Daoy (cell line): ENCODE data around the gene GALNT2. TPM values are rescaled to one million over a fixed set of nuclear protein-coding genes. Genes with fewer than 3 reads are reported as not detected.
A peak's percentile ranks its signal among the peaks of the same experiment; 100 is the strongest.

Experiments used
- DNase-seq: peaks from one replicate; pipeline ENCODE4 v3.0.0-alpha.2; 2015; ENCODE audit warnings: low read depth
- total RNA-seq: library from RNA; depleted of rRNA; stranded (reverse); fragments of >200 nt; shearing (Covaris generic); gene quantifications from 2 replicates; pipeline ENCODE4 v1.2.3, GENCODE V29; 2014

The GALNT2 gene
- total RNA-seq, 1 experiment from 2014 or later = 63.1 TPM

- DNase-seq = no peak
These were observed 143.4 kb downstream of the GALNT2 start for GRCh38 chr1:230210326-230210980.

DNA sequence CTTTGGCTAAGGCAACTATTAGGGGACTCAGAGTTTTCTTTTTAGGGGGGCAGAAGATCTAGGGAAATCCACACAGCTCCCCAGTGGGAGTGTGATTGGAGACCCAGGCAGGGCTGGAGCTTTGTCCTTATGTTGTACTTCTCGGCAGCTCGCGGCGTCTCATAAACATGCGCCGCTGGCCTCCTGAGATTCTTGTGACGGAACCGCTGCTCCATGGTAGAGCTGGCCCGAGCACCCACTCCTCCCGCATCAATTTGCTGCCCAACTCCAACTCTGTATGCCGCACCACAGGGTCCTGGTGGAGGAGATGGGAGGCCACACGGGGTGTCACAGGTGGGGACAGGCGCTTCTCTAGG, 143.9 kb downstream of the GALNT2 start:
- DNase-seq = no peak

DNA sequence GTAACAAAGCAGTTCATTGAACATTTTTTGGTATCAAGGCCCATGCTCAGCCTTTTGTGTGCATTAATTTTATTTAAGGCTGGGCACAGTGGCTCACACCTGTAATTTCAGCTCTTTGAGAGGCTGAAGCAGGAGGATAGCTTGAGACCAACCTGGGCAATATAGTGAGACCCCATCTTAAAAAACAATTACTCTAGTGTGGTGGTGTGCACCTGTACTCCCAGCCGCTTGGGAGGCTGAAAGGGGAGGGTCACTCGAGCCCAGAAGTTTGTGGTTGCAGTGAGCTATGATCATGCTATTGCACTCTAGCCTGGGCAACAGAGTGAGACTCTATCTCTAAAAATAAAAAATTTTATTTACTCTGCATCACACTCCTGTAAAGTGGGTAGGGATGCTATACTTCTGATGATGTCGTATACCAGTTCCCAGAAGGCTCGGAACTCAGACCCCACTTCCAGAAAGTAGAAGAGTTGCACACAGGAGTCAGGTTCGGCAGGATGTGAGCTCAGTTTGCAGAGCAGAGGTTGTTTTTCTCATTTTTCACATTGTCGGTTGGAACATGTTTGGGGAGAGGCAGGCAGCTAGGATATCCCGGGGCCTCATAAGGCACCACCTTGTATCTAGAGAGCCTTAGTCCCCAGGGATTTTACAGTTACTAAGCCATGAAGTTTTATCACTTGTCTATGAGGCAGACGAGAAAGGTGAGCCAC, 144.6 kb downstream of the GALNT2 start:
- DNase-seq = no peak

DNA sequence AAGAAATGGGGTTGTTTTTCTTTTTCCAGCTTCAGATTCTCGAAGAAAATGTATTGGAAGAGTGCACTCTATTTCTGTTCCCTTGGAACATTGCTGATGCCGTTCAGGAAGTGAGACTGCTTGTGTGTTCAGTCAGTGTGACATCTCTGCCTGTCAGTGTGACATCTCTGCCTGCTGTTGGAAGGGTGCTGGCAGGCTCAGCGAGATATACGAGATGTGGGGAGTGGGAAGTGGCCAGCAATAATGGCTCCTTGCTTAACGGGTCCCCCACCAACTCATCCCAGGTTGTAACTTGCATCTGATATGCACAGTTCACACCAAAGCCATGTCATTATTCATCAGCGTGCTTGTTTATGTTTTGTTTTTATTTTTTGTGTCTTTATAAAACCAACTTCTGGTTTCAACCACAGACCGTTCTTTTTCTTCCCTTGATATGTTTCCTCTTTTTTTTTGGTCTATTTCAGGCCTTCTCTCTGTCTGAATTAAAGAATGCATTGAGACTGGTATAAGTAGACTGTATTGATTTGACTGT, 145.4 kb downstream of the GALNT2 start:
- no peak for DNase-seq

DNA sequence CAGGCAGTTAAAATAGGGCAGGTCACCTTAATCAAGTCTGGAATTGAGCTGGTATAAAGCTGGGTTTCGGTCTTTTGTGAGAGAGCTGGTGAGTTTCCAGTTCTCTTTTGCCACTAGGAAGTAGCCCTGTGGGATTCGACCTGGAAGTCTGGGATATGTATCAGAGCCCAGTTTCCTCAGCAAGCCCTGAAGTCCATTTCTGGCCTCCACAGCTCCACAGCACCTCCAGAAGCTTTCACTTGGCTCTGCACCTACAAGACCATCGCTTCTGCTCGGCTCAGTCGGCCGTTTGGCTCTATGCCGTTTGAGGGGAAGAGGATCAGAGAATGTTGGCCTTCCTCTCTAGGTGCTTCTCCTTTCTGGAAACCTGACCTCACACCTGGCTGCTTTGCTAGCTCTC, 148.0 kb downstream of the GALNT2 start:
- DNase-seq = peak; percentile 19

DNA sequence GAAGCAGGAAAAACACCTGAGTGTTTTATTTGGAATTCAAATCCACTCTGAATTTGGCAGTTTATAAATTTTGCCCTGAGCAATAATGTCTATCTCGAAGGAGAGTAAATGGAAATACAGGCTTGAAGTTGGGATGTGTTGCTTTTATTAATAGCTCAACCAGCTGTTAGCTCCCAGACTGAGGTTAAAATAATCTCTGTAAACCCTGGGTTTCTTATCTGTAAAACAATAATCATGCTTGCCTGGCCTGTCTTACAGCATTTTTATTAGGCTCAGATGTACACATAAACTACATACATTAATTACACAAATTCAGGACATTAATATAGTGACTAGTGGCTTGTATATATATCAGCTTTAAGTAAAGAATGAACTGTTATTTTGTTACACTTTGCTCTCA, 148.5 kb downstream of the GALNT2 start:
- DNase-seq = no peak

- DNase-seq = no peak
These were observed 149.9 kb downstream of the GALNT2 start for GRCh38 chr1:230216896-230217295.

GRCh38 chr1:230218667-230219066, 151.6 kb downstream of the GALNT2 start:
- DNase-seq = no peak

- DNase-seq = no peak
These were observed 152.4 kb downstream of the GALNT2 start for GRCh38 chr1:230219174-230220067.

- no peak for DNase-seq
These were observed 153.4 kb downstream of the GALNT2 start for GRCh38 chr1:230220478-230220877.

GRCh38 chr1:230220907-230221306, 153.9 kb downstream of the GALNT2 start:
- DNase-seq = no peak

DNA sequence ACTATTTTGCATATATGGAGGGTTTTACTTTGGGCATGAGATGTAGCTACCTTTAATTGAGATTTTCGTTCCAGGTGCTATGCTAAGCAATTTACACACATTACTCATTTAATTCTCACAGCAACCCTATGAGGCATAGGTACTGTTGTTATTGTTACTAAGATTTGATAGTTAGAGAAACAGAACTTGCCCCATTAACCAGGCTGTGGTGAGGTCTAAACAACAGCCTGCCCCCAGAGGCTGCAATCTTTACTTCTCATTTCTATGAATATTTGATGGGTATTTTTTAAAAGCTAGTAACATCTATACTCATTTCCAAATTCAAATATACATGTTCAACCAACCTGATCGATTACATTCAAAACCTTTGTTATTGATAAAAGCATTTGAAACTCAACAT, 155.6 kb downstream of the GALNT2 start:
- no peak for DNase-seq

DNA sequence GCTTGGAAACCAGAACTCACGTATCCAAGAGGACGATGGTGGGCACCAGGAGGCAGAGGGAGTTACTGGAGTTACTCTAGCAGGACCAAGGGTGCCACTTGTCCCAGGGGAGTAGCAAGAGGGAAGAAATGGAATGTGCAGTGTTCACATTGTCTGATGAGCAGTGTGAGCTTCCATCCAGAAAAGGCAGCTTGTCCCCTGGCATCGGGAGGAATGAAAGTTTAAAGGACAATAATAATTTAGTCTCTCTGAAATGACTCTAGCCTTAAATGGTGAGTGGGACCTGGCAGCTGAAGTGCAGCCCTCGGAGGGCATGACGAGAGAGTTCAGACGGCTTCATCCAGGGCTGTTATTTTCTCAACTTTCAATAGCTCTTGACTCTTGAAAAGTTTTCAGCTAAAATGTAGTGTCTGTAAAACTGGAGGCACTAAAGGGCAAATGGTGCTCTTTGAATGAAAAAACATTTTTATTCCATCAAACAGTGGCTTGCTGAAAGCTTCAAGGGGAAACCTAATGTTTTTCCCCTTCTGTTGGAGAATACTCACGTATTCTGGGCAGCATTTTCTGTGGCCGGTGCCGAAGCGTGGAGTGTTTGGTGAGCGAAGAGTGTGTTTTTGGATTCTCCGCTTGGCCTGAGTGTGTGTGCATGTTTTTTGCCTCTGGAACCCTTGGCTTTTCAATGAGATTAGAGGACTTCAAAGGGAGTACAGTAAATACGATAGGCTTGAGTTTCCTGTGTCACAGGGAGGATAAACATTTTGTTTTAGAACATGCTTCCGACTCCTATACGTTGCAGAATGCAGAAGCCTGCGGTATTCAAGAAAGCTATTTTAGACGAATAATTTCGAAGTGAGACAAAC, 157.3 kb downstream of the GALNT2 start:
- no peak for DNase-seq

DNA sequence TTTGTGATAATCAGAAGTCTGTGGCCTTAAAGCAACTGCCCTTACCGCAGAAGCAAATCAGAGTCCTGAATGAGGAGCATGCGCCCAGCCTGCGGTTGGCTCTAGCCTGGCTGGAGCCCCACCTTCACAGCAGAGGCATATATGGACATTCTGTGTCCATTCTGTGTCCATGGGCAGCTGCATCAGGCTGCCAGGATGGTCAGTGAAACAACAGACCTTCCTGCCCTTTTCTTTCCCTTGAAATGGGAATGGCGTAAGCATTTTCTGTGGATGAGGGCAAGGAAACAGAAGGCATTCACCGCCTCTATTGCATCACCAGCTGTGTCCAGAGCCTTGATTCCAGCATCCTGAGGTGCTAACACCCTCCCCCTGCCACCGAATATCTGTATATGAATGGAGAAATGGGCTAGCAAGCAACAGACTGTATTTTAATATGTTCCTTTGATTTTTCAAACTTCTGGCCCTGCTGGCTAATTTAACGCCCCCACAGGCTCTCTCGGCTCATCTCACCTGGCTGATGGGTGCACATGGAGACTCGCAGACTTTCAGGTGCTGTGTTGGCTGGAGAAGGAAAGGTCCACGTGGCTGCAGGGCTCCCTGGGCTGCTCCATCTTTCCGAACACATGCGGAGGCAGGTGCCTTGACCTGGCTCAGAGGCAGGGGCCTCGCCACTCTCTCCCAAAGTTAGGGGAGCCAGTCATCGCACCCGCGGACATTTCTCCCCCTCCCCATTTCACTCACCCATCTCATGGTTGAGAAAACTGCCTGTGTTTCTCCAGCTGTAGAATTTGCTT, 159.2 kb downstream of the GALNT2 start:
- DNase-seq = no peak

GRCh38 chr1:230226814-230227213, 159.8 kb downstream of the GALNT2 start:
- DNase-seq = no peak

DNA sequence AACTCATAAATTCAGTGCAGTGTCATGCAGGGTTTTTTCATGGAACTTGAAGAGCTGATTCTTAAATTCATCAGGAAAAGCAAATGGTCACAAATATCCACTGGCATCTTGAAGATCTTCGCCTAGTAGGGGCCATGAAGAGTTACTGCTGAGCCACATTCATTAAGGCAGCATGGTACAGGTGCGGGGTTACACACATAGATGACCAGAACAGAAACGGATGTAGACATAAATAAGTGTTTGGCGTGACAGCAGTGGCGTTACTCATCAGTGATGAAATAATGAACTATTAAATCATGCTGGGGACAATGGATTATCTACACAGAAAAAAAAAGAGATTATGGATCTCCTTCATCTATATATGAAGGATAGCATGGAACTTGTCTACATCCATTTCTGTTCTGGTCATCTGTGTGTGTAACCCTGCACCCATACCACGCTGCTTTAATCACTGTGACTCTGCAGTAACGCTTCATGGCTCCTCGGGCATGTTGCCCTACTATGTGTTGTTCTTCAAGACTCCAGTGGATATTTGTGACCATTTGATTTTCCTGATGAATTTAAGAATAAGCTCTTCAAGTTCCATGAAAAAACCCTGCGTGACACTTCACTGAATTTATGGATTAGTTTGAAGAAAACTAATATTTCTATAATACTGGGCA, 161.3 kb downstream of the GALNT2 start:
- no peak for DNase-seq

GRCh38 chr1:230230273-230230672, 163.2 kb downstream of the GALNT2 start:
- no peak for DNase-seq

- DNase-seq = no peak
These were observed 164.1 kb downstream of the GALNT2 start for GRCh38 chr1:230230948-230231773.

- DNase-seq = peak; percentile 29
These were observed 164.7 kb downstream of the GALNT2 start for GRCh38 chr1:230231774-230232145.
